Measurements from ENCODE around the gene RFFL. TPM values are rescaled to one million over a fixed set of nuclear protein-coding genes. Genes with fewer than 3 reads are reported as not detected.
A peak's percentile ranks its signal among the peaks of the same experiment; 100 is the strongest.

Gene RFFL
- total RNA-seq, 1 experiment from 2014 or later, result 30.3 TPM

DNA sequence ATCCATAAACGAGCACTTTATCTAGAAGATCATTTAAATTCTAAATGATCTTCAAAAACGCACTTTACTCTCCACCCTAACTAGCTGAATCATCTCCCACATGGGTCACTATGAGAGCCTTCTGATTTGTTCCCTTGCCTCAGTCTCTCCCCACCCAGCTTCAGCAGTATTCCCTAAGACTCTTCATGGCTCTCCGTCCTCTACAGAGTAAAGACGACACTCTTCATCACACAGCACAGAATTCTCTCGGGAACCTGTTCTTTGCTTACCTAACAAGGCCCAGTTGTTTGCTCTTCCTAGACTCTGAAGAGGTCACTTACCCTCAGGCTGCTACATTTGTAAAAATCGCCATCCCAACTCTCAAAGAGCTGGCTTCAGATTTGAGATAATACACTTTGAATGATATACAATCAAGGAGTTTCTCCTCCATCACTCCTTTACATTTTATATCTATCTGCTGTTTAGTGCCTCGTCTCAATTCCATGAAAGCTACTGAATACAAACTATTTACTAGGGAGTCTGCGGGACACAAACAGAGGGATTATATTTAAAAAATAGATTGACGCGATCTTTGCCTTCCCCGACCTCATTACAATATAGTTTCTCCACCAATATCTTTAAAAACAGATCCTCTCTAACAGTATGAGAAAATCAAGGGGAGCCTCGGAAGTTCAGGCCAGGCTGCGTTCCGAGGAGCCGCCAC, 83.7 kb downstream of the RFFL start:
- H3K9me3 Mint-ChIP-seq, result no peaks in the 10 kb centered on the region
- ChIA-PET POLR2A (interaction anchor here (1.2 kb wide), 1 partner anchor 18 kb away, joined by 3 read pairs; the partner anchor contains the start of genes CCT6B and ZNF830), CTCF (interaction anchor here (0.9 to 1.2 kb wide), 3 partner anchors 110 to 437 kb away, joined by 3 read pairs; no protein-coding TSS in a partner anchor)
- peak overlapping the region; percentile 99 for H3K27ac Mint-ChIP-seq
- TF ChIP-seq, protein P1, sequence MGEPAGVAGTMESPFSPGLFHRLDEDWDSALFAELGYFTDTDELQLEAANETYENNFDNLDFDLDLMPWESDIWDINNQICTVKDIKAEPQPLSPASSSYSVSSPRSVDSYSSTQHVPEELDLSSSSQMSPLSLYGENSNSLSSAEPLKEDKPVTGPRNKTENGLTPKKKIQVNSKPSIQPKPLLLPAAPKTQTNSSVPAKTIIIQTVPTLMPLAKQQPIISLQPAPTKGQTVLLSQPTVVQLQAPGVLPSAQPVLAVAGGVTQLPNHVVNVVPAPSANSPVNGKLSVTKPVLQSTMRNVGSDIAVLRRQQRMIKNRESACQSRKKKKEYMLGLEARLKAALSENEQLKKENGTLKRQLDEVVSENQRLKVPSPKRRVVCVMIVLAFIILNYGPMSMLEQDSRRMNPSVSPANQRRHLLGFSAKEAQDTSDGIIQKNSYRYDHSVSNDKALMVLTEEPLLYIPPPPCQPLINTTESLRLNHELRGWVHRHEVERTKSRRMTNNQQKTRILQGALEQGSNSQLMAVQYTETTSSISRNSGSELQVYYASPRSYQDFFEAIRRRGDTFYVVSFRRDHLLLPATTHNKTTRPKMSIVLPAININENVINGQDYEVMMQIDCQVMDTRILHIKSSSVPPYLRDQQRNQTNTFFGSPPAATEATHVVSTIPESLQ (CRISPR knock-in tag; IDR thresholded peaks at IDR 0.05), result no peak
- TF ChIP-seq OVOL2 (CRISPR knock-in tag; IDR thresholded peaks at IDR 0.05; ENCODE audit: borderline replicate concordance) (no peak), EMX1 (CRISPR knock-in tag; IDR thresholded peaks at IDR 0.05) (no peak), CREM (CRISPR knock-in tag; IDR thresholded peaks at IDR 0.05) (no peak), ZNF396 (CRISPR knock-in tag; IDR thresholded peaks at IDR 0.05; ENCODE audit: borderline replicate concordance) (no peak)
- TF ChIP-seq, protein P2, sequence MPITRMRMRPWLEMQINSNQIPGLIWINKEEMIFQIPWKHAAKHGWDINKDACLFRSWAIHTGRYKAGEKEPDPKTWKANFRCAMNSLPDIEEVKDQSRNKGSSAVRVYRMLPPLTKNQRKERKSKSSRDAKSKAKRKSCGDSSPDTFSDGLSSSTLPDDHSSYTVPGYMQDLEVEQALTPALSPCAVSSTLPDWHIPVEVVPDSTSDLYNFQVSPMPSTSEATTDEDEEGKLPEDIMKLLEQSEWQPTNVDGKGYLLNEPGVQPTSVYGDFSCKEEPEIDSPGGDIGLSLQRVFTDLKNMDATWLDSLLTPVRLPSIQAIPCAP (CRISPR knock-in tag; IDR thresholded peaks at IDR 0.05), result no peak
- TF ChIP-seq, protein P3, sequence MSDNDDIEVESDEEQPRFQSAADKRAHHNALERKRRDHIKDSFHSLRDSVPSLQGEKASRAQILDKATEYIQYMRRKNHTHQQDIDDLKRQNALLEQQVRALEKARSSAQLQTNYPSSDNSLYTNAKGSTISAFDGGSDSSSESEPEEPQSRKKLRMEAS (CRISPR knock-in tag; IDR thresholded peaks at IDR 0.05), result no peak
- H3K4me1 Mint-ChIP-seq, result peaks cover 26% of the 10 kb centered on the region
- no peak for DNase-seq (ENCODE audit: low spot score)
- H3K4me3 Mint-ChIP-seq, result peak overlapping the region; percentile 93
- H3K27me3 Mint-ChIP-seq (ENCODE audit: low read depth), result no peaks in the 10 kb centered on the region; the same call in 1 of the 2 replicates
- peak; percentile 10; the same call in 1 of the 2 replicates for ATAC-seq
- H3K36me3 Mint-ChIP-seq, result peaks cover 18% of the 10 kb centered on the region

DNA sequence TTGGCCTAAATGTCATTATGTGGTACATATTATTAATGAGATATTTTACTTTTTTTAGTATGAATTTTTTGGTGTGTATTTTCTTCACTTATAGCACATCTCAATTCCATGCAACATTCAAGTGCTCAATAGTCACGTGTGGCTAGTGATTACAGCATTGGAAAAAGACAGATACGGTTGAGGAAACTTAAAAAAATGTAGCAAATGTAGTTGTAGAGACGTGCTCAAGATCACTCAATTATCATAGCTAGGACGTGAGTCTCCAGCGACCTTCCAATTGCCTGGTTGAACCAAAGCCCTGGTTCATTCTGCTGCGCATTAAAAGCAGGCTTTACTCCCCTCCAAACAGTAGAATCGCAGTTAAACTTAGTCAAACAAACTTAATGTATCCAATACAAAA, 84.4 kb downstream of the RFFL start:
- H3K36me3 Mint-ChIP-seq, result peaks cover 14% of the 10 kb centered on the region
- DNase-seq (ENCODE audit: low spot score), result no peak
- POLR2A ChIA-PET, result interaction anchor here (0.6 kb wide), 1 partner anchor 177 kb away, joined by 3 read pairs; no protein-coding TSS in a partner anchor
- TF ChIP-seq, protein P4, sequence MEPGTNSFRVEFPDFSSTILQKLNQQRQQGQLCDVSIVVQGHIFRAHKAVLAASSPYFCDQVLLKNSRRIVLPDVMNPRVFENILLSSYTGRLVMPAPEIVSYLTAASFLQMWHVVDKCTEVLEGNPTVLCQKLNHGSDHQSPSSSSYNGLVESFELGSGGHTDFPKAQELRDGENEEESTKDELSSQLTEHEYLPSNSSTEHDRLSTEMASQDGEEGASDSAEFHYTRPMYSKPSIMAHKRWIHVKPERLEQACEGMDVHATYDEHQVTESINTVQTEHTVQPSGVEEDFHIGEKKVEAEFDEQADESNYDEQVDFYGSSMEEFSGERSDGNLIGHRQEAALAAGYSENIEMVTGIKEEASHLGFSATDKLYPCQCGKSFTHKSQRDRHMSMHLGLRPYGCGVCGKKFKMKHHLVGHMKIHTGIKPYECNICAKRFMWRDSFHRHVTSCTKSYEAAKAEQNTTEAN (CRISPR knock-in tag; IDR thresholded peaks at IDR 0.05), result no peak
- TF ChIP-seq HMGA2 (CRISPR knock-in tag; IDR thresholded peaks at IDR 0.05) (no peak), FOXK1 (CRISPR knock-in tag; IDR thresholded peaks at IDR 0.05) (no peak)
- TF ChIP-seq, protein P5, sequence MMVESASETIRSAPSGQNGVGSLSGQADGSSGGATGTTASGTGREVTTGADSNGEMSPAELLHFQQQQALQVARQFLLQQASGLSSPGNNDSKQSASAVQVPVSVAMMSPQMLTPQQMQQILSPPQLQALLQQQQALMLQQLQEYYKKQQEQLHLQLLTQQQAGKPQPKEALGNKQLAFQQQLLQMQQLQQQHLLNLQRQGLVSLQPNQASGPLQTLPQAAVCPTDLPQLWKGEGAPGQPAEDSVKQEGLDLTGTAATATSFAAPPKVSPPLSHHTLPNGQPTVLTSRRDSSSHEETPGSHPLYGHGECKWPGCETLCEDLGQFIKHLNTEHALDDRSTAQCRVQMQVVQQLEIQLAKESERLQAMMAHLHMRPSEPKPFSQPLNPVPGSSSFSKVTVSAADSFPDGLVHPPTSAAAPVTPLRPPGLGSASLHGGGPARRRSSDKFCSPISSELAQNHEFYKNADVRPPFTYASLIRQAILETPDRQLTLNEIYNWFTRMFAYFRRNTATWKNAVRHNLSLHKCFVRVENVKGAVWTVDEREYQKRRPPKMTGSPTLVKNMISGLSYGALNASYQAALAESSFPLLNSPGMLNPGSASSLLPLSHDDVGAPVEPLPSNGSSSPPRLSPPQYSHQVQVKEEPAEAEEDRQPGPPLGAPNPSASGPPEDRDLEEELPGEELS (CRISPR knock-in tag; IDR thresholded peaks at IDR 0.05), result no peak
- TF ChIP-seq, protein P1 (CRISPR knock-in tag; IDR thresholded peaks at IDR 0.05), result no peak
- TF ChIP-seq, protein P2 (CRISPR knock-in tag; IDR thresholded peaks at IDR 0.05), result no peak
- TF ChIP-seq, protein P6, sequence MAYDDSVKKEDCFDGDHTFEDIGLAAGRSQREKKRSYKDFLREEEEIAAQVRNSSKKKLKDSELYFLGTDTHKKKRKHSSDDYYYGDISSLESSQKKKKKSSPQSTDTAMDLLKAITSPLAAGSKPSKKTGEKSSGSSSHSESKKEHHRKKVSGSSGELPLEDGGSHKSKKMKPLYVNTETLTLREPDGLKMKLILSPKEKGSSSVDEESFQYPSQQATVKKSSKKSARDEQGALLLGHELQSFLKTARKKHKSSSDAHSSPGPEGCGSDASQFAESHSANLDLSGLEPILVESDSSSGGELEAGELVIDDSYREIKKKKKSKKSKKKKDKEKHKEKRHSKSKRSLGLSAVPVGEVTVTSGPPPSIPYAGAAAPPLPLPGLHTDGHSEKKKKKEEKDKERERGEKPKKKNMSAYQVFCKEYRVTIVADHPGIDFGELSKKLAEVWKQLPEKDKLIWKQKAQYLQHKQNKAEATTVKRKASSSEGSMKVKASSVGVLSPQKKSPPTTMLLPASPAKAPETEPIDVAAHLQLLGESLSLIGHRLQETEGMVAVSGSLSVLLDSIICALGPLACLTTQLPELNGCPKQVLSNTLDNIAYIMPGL (CRISPR knock-in tag; IDR thresholded peaks at IDR 0.05), result no peak
- TF ChIP-seq, protein P7, sequence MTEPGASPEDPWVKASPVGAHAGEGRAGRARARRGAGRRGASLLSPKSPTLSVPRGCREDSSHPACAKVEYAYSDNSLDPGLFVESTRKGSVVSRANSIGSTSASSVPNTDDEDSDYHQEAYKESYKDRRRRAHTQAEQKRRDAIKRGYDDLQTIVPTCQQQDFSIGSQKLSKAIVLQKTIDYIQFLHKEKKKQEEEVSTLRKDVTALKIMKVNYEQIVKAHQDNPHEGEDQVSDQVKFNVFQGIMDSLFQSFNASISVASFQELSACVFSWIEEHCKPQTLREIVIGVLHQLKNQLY (CRISPR knock-in tag; IDR thresholded peaks at IDR 0.05), result no peak
- TF ChIP-seq, protein P8, sequence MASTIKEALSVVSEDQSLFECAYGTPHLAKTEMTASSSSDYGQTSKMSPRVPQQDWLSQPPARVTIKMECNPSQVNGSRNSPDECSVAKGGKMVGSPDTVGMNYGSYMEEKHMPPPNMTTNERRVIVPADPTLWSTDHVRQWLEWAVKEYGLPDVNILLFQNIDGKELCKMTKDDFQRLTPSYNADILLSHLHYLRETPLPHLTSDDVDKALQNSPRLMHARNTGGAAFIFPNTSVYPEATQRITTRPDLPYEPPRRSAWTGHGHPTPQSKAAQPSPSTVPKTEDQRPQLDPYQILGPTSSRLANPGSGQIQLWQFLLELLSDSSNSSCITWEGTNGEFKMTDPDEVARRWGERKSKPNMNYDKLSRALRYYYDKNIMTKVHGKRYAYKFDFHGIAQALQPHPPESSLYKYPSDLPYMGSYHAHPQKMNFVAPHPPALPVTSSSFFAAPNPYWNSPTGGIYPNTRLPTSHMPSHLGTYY (CRISPR knock-in tag; IDR thresholded peaks at IDR 0.05), result no peak
- peak overlapping the region; percentile 93 for H3K4me3 Mint-ChIP-seq
- ATAC-seq, result no peak
- CTCF ChIA-PET, result interaction anchor here (0.9 to 1.2 kb wide), 2 partner anchors 111 to 141 kb away, joined by 3 read pairs; no protein-coding TSS in a partner anchor
- H3K27me3 Mint-ChIP-seq (ENCODE audit: low read depth), result peaks cover 1% of the 10 kb centered on the region; the same call in 1 of the 2 replicates
- no peak overlapping the region for H3K27ac Mint-ChIP-seq
- peaks cover 26% of the 10 kb centered on the region for H3K4me1 Mint-ChIP-seq
- no peaks in the 10 kb centered on the region for H3K9me3 Mint-ChIP-seq

Measured in WTC11 (cell line).